ENCODE measurements around the gene SLC4A9.
"Not testable (repeated sequence)": the region's sequence is repeated elsewhere in the genome, so short reads cannot be mapped to it uniquely, and the experiment has no call there.

The SLC4A9 gene

DNA sequence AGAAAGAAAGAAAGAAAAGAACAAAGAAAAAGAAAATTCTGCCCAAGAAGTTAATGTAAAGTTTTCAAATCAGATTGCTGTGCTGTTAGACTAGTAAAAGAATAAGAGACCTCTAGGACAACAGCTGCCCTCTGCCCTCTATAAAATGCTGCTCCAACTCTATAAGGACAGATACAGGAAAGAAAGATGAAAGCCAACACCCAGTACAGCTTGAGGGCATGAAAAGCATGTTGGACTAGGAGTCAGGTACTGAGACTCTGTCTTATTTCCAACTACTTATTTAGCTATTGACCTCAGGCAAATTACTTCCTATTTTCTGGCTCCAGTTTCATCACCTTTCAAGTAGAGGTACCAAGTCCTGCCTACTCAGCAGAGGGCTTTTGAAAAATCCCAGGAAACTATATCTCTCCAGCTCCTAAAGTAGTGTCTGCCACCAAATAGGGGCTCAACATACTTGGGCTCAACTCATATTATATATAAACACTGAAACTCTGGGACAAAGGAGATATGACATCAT is 19.3 kb upstream of the SLC4A9 start:
- no peak for DNase-seq

DNA sequence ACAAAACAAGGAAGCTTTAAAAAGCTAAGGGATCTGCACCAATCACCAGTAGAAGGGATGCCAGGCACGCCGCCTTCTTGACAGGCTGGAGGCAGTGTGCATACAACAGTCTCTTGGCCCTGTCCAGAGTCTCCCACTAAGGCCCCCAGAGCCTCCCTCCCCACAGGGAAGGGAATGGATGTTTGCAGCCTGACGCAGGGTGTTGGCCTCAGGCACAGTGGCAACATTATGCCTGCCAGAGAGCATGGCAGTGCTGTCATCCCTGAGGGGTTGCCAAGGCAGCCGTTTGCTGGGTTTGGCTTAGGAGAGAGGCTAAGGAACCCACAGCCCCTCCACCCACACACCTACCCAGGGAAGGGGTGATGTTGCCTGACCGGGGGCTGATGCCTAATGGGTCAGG is 18.4 kb upstream of the SLC4A9 start:
- no peak for DNase-seq

DNA sequence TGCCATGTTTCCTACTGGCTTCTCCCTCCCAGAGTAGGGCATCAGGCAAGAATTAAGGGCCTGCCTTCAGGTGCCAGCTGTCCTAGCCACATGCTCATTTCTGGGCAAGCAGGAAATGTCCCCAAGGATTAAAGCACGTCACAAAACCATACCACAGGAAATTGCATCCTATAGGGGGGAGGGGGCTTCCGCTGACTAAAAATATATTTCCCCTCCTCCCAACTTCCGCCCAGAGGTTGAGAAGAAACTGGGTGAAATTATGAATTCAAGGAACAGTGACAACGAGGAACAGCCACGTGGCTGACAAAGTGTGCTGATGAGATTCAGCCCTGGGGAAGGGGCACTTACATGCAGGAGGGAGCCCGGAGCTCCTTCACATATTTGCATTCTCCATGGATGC is 17.7 kb upstream of the SLC4A9 start:
- DNase-seq, result peak in 3 of 6 experiments; percentile 18 to 44 (median 23)

GRCh38 chr5:140342896-140343295 is 17.1 kb upstream of the SLC4A9 start:
- DNase-seq, result no peak

- DNase-seq, result not testable (repeated sequence)
These were observed 16.1 kb upstream of the SLC4A9 start for GRCh38 chr5:140343849-140344248.

DNA sequence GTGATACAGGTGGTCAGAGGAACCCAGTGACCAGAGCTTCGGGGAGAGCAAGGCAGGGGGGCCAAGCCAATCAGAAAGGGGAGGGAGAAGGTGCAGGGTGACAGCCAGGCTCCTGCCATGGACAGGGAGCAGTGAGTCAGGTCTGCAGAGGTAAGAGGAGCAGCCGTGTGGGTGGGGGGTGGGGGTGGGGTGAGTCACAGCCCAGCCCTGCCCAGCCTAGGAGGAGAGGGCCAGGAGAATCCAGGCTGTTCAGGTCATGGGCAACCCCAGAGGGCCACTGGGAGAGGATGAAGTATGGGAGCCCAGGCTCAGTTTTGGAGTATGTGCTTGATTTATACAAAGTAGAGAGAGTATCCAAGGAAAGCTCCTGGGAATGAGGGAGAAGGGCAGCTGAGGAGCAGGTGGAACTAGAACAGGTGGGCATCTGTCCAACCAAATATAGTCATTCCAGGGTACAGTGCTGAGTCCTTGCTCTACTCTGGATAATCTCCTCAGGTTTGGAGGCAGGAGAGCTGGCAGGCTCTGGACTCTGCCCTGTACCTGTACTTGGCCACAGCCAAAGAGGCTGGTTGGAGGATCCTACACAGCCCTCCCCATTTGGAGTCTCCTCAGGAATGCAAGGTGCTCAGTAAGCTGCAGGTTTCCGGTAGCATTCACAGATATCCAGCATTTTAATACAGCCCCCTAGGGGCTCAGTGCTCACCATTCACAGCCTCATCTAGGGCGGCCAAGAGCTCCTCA is 15.1 kb upstream of the SLC4A9 start:
- DNase-seq, result peak in 1 of 6 experiments; percentile 10

DNA sequence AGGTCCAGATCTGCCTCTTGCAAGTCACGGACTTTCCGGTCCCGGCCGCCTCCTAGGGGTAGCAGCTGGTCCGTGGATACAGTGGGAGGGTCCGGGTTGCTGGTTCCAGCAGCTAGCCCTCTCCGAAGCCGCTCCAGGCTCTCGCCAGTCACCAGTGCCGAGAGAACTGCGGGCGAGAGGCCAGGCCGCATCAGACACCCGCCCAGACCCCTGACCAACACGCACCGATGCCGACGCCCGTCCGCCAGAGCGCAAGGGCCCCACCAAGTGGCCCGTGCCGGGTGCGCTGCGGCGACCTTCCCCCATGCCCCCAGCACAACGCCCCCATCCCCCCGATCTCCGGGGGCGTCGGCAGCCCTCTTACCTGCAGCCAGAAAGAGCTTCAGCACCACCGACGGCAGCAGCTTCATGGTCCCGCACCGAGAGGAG is 14.1 kb upstream of the SLC4A9 start:
- DNase-seq, result peak in 2 of 6 experiments; percentile 12 to 39

- DNase-seq, result peak; percentile 11 to 65 (median 50)
These were observed 13.4 kb upstream of the SLC4A9 start, which contains the start of gene HBEGF for GRCh38 chr5:140346348-140347221. TSS of gene HBEGF (minus strand) at chr5:140346603. CDS start at chr5:140346328, 275 bp downstream.

DNA sequence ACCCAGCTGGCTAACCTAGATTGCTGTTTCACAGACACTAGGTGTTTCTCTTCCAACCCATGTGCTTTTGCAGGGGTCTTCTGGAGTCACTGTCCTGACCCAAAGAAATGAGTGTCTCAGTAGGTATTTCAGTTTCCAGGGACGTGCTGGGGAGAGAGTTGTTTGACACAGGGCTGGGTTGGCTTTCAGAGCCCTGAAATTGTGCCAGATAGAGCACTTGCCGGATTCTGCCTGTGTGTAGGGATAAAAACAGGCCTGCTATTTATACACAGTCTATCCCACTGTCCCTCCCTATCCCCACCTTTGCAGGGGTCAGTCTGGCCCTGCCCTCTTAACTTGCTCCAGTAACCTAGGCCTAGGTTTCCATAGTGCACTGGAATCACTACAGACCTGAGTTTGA is 12.6 kb upstream of the SLC4A9 start:
- DNase-seq, result no peak

GRCh38 chr5:140348104-140348503 is 11.9 kb upstream of the SLC4A9 start:
- no peak for DNase-seq

GRCh38 chr5:140349244-140349643 is 10.8 kb upstream of the SLC4A9 start:
- no peak for DNase-seq

DNA sequence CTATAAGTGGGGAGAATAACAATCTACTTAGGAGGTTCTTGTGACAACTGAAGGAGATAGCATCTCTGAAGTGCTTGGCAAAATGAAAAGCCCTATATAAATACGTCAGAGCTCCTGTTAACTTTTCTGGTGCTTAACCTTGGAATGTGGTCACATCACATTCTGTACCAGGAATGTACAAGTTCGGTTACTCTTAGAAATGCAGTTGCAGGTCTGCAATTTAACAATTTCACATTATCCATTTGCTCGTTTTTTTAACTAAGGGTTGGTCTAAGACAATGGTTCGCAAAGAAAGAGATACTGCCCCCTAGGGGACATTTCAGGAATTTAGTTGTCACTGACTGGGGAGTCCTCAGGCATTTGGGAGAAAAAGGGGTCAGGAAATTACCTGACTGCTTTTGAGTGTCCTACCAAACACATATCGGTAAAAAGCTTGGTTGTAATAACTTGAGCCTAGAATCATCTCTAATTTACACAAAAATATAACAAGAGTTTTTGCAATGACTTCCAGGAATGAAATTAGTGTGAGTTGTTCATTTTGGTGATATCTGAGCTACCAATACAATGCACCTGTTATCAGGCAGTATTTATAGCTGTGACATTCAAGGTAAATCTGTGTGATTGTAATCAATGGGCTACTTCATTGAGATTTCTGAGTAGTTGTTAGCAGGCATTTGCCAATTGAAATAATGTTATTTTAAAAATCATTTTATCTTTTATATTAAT is 8.2 kb upstream of the SLC4A9 start:
- peak in 5 of 6 experiments; percentile 26 to 88 (median 67) for DNase-seq

DNA sequence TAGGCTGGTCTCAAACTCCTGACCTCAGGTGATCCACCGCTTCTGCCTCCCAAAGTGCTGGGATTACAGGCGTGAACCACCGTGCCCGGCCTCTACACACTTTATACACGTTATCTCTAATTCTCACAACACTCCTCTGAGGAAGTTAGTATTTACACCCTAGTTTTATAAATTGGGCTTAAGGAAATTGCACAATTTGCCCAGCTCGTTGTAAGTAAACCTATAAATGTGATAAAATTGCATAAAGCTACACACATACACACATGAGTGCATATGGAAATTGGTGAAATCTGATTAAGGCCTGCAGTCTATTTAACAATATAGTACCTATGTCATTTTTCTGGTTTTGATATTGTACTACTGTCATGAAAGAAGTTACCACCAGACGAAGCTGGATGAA is 4.4 kb upstream of the SLC4A9 start:
- DNase-seq, result no peak

GRCh38 chr5:140356853-140357725 is 2.9 kb upstream of the SLC4A9 start:
- DNase-seq, result no peak

GRCh38 chr5:140357726-140358093 is 2.3 kb upstream of the SLC4A9 start:
- peak; percentile 34 to 59 (median 46) for DNase-seq

DNA sequence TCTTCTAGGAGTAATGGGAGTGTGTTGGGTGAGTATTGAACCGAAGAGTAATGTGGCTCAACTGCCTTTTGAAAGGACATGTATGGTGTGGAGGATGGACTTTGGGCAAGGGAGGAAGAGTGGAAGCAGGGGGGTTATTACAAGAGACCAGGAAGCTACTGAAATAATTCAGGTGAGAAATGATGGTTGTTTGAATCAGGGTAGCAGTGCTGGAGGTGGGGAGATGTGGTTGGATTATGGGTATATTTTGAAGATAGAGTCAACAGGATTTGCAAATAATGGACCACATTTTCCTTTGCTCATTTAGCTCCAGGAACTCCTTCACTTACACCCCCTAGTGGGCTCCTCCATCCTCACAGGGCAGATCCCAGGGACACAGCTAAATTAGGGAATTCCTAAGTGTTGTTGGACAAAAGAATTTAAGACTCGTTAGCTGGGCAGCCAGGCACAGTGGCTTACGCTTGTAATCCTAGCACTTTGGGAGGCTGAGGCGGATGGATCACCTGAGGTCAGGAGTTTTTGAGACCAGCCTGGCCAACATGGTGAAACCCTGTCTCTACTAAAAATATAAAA is 1.2 kb upstream of the SLC4A9 start:
- no peak for DNase-seq

- no peak for DNase-seq
These were observed 886 bp downstream of the SLC4A9 start for GRCh38 chr5:140360681-140361479.

- DNase-seq, result no peak
These were observed 1.9 kb downstream of the SLC4A9 start for GRCh38 chr5:140361901-140362300.

DNA sequence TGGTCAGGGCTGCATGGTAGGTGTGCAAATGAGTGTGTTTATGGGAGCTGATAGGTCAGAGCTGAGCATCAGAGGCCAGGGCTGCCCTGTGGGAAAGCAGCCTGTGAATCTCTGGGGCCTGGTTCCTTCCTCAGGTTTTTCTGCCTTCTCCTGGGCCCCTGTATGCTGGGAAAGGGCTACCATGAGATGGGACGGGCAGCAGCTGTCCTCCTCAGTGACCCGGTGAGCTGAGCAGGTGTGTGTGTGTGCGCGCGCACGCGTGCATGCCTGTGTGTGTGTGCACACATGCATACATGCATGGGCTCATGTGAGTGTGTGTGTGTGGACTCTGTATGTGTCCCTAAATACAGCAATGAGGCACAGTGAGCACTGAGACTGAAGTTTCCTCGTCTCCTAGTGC is 2.3 kb downstream of the SLC4A9 start:
- no peak for DNase-seq

DNA sequence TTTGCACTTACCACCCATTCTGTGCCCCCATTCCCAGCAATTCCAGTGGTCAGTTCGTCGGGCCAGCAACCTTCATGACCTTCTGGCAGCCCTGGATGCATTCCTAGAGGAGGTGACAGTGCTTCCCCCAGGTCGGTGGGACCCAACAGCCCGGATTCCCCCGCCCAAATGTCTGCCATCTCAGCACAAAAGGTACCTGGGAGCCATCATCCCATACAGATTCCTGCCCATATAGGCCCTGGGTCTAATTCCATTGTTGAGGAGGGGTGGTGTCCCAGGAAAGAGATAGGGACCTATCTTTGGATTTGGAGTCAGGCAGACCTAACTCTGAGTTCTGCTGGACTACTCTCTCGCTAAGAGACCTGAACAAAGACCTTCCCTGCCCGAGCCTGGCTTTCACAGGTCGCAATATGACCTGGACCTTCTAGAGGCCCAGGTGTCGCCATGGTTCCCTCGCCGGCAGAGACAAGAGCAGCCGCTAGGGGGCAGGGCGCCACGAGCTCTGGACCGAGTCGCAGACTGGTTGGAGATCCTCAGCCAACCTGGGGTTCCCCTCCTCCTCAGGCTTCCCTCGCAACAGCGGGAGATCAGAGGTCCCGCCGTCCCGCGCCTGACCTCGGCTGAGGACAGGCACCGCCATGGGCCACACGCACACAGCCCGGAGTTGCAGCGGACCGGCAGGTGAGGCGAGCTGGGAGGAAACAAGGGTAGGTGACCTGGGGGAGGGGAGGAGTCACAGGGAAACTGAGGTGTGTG is 3.1 kb downstream of the SLC4A9 start:
- DNase-seq, result peak; percentile 49 to 81 (median 68)

Data from stimulated activated naive CD4-positive, alpha-beta T cell (primary cell).